ENCODE measurements around the gene HNRNPF.
"Not testable (repeated sequence)": the region's sequence is repeated elsewhere in the genome, so short reads cannot be mapped to it uniquely, and the experiment has no call there.

HNRNPF gene

GRCh38 chr10:43401627-43402026 lies 7.4 kb downstream of the HNRNPF start:
- in situ Hi-C loops (cut with HindIII; ENCODE audit: low pct_ligation_motif_present, low pct_unique_long_range_greater_than_20kb, low sequenced_read_pairs), result no loop called here
- no peak for DNase-seq

GRCh38 chr10:43399320-43400310 lies 9.4 kb downstream of the HNRNPF start:
- DNase-seq, result no peak
- in situ Hi-C loops (cut with HindIII; ENCODE audit: low pct_ligation_motif_present, low pct_unique_long_range_greater_than_20kb, low sequenced_read_pairs), result no loop called here

- in situ Hi-C loops (cut with HindIII; ENCODE audit: low pct_ligation_motif_present, low pct_unique_long_range_greater_than_20kb, low sequenced_read_pairs), result no loop called here
- DNase-seq, result no peak
Measured at GRCh38 chr10:43398939-43399319, 10.1 kb downstream of the HNRNPF start.

GRCh38 chr10:43396928-43397624 lies 11.9 kb downstream of the HNRNPF start:
- DNase-seq, result peak; percentile 92
- in situ Hi-C loops (cut with HindIII; ENCODE audit: low pct_ligation_motif_present, low pct_unique_long_range_greater_than_20kb, low sequenced_read_pairs), result no loop called here

- in situ Hi-C loops (cut with HindIII; ENCODE audit: low pct_ligation_motif_present, low pct_unique_long_range_greater_than_20kb, low sequenced_read_pairs), result no loop called here
- peak; percentile 78 for DNase-seq
Measured at GRCh38 chr10:43396061-43396927, 12.7 kb downstream of the HNRNPF start.

- in situ Hi-C loops (cut with HindIII; ENCODE audit: low pct_ligation_motif_present, low pct_unique_long_range_greater_than_20kb, low sequenced_read_pairs), result no loop called here
- DNase-seq, result peak; percentile 11
Measured at GRCh38 chr10:43395571-43396060, 13.4 kb downstream of the HNRNPF start.

GRCh38 chr10:43394868-43395267 lies 14.1 kb downstream of the HNRNPF start:
- no peak for DNase-seq
- in situ Hi-C loops (cut with HindIII; ENCODE audit: low pct_ligation_motif_present, low pct_unique_long_range_greater_than_20kb, low sequenced_read_pairs), result no loop called here

- no peak for DNase-seq
- in situ Hi-C loops (cut with HindIII; ENCODE audit: low pct_ligation_motif_present, low pct_unique_long_range_greater_than_20kb, low sequenced_read_pairs), result no loop called here
Measured at GRCh38 chr10:43393606-43394360, 15.2 kb downstream of the HNRNPF start.

GRCh38 chr10:43393186-43393585 lies 15.8 kb downstream of the HNRNPF start:
- DNase-seq; in situ Hi-C loops (cut with HindIII; ENCODE audit: low pct_ligation_motif_present, low pct_unique_long_range_greater_than_20kb, low sequenced_read_pairs): not testable (repeated sequence)

GRCh38 chr10:43392748-43393147 lies 16.2 kb downstream of the HNRNPF start:
- in situ Hi-C loops (cut with HindIII; ENCODE audit: low pct_ligation_motif_present, low pct_unique_long_range_greater_than_20kb, low sequenced_read_pairs), result no loop called here
- no peak for DNase-seq

GRCh38 chr10:43391496-43391895 lies 17.5 kb downstream of the HNRNPF start:
- no peak for DNase-seq
- in situ Hi-C loops (cut with HindIII; ENCODE audit: low pct_ligation_motif_present, low pct_unique_long_range_greater_than_20kb, low sequenced_read_pairs), result no loop called here

GRCh38 chr10:43390759-43391158 lies 18.2 kb downstream of the HNRNPF start:
- peak; percentile 61 for DNase-seq
- in situ Hi-C loops (cut with HindIII; ENCODE audit: low pct_ligation_motif_present, low pct_unique_long_range_greater_than_20kb, low sequenced_read_pairs), result no loop called here

GRCh38 chr10:43390333-43390732 lies 18.7 kb downstream of the HNRNPF start:
- DNase-seq, result no peak
- in situ Hi-C loops (cut with HindIII; ENCODE audit: low pct_ligation_motif_present, low pct_unique_long_range_greater_than_20kb, low sequenced_read_pairs), result no loop called here

- in situ Hi-C loops (cut with HindIII; ENCODE audit: low pct_ligation_motif_present, low pct_unique_long_range_greater_than_20kb, low sequenced_read_pairs), result no loop called here
- DNase-seq, result no peak
Measured at GRCh38 chr10:43389867-43390266, 19.1 kb downstream of the HNRNPF start.

- DNase-seq, result no peak
- in situ Hi-C loops (cut with HindIII; ENCODE audit: low pct_ligation_motif_present, low pct_unique_long_range_greater_than_20kb, low sequenced_read_pairs), result no loop called here
Measured at GRCh38 chr10:43387678-43388032, 21.3 kb downstream of the HNRNPF start.

- in situ Hi-C loops (cut with HindIII; ENCODE audit: low pct_ligation_motif_present, low pct_unique_long_range_greater_than_20kb, low sequenced_read_pairs), result no loop called here
- no peak for DNase-seq
Measured at GRCh38 chr10:43386981-43387677, 21.9 kb downstream of the HNRNPF start.

GRCh38 chr10:43386549-43386948 lies 22.4 kb downstream of the HNRNPF start:
- in situ Hi-C loops (cut with HindIII; ENCODE audit: low pct_ligation_motif_present, low pct_unique_long_range_greater_than_20kb, low sequenced_read_pairs), result no loop called here
- DNase-seq, result no peak
